Loucy (cell line): ENCODE measurements around the gene SPINT4.

ENCODE experiments used
- H2AFZ ChIP-seq: fragments of 200-600 bp; sonication (generic); 2 replicates; pipeline ENCODE4 v1.6.0; 2016; ENCODE audit warnings: antibody characterized with exemption, mild to moderate bottlenecking, low read length, moderate library complexity
- H3F3A ChIP-seq: fragments of 200-600 bp; 2 replicates; pipeline ENCODE4 v1.6.0; 2016; ENCODE audit warnings: antibody characterized with exemption, low read depth, mild to moderate bottlenecking
- H3K27me3 ChIP-seq: fragments of 200-600 bp; sonication (generic); 2 replicates; pipeline ENCODE4 v1.6.1; 2014; ENCODE audit warnings: low read length, mild to moderate bottlenecking; ENCODE audit not compliant: insufficient read depth, poor library complexity, severe bottlenecking
- H3K36me3 ChIP-seq: fragments of 200-600 bp; sonication (generic); 2 replicates; pipeline ENCODE4 v1.6.1; 2016; ENCODE audit warnings: low read length; ENCODE audit not compliant: insufficient read depth
- H3K4me1 ChIP-seq: fragments of 200-600 bp; sonication (generic); 2 replicates; pipeline ENCODE4 v1.5.1; 2014; ENCODE audit warnings: low read length, mild to moderate bottlenecking; ENCODE audit not compliant: insufficient read depth, poor library complexity, severe bottlenecking
- H3K4me2 ChIP-seq: fragments of 200-600 bp; sonication (generic); 2 replicates; pipeline ENCODE4 v1.6.0; 2014; ENCODE audit warnings: antibody characterized with exemption, low read length, low read depth, mild to moderate bottlenecking; ENCODE audit not compliant: poor library complexity, severe bottlenecking
- H3K4me3 ChIP-seq: fragments of 200-600 bp; sonication (generic); 2 replicates; pipeline ENCODE4 v1.5.1; 2014; ENCODE audit warnings: low read length, mild to moderate bottlenecking, mixed read lengths; ENCODE audit not compliant: poor library complexity, severe bottlenecking
- H3K79me2 ChIP-seq: fragments of 200-600 bp; sonication (generic); 2 replicates; pipeline ENCODE4 v1.6.1; 2014; ENCODE audit warnings: low read length; ENCODE audit not compliant: insufficient read depth
- H3K9ac ChIP-seq: fragments of 200-600 bp; sonication (generic); 2 replicates; pipeline ENCODE4 v1.6.0; 2014; ENCODE audit warnings: mild to moderate bottlenecking, low read depth, low read length, moderate library complexity; ENCODE audit not compliant: poor library complexity, severe bottlenecking
- H3K9me2 ChIP-seq: fragments of 200-600 bp; sonication (generic); replicated peaks from 2 replicates; pipeline ENCODE4 v1.6.1; 2016; ENCODE audit warnings: low read depth, low read length, mixed read lengths
- H3K9me3 ChIP-seq: fragments of 200-600 bp; sonication (generic); 2 replicates; pipeline ENCODE4 v1.6.1; 2014; ENCODE audit warnings: mild to moderate bottlenecking, antibody characterized with exemption, low read length, low read depth; ENCODE audit not compliant: insufficient read depth
- H4K20me1 ChIP-seq: fragments of 200-600 bp; sonication (generic); 2 replicates; pipeline ENCODE4 v1.6.0; 2014; ENCODE audit warnings: antibody characterized with exemption, low read length, mild to moderate bottlenecking; ENCODE audit not compliant: insufficient read depth, poor library complexity, severe bottlenecking
- CTCF ChIP-seq: fragments of 200-600 bp; sonication (generic); conservative IDR thresholded peaks from 2 replicates; pipeline ENCODE4 v1.5.1; 2014; ENCODE audit warnings: mild to moderate bottlenecking, antibody characterized with exemption, low read length
- EZH2phosphoT487 ChIP-seq: fragments of 200-600 bp; IDR thresholded peaks from 2 replicates; pipeline ENCODE4 v1.6.1; 2018; ENCODE audit warnings: antibody characterized with exemption, mild to moderate bottlenecking, moderate library complexity, borderline replicate concordance

SPINT4 gene

GRCh38 chr20:45772693-45773092 lies 50.5 kb downstream of the SPINT4 start:
- TF ChIP-seq EZH2phosphoT487 (no peak), CTCF (no peak)
- Histone ChIP-seq H3F3A (no peaks in the 10 kb centered on the region), H3K27me3 (no peaks in the 10 kb centered on the region), H3K9ac (no peak overlapping the region), H3K4me1 (no peaks in the 10 kb centered on the region), H3K4me2 (no peak overlapping the region), H3K9me2 (no peaks in the 10 kb centered on the region), H4K20me1 (no peaks in the 10 kb centered on the region), H3K4me3 (no peak overlapping the region), H3K36me3 (no peaks in the 10 kb centered on the region), H2AFZ (no peak overlapping the region), H3K79me2 (no peaks in the 10 kb centered on the region), H3K9me3 (no peaks in the 10 kb centered on the region)

- Histone ChIP-seq H3K4me3 (no peak overlapping the region), H3K27me3 (no peaks in the 10 kb centered on the region), H2AFZ (no peak overlapping the region), H3K4me1 (no peaks in the 10 kb centered on the region), H3K9me2 (no peaks in the 10 kb centered on the region), H3K4me2 (no peak overlapping the region), H4K20me1 (no peaks in the 10 kb centered on the region), H3K9me3 (no peaks in the 10 kb centered on the region), H3K9ac (no peak overlapping the region), H3F3A (no peaks in the 10 kb centered on the region), H3K79me2 (no peaks in the 10 kb centered on the region), H3K36me3 (no peaks in the 10 kb centered on the region)
- no peak for TF ChIP-seq CTCF
- no peak for TF ChIP-seq EZH2phosphoT487
Measured at GRCh38 chr20:45774945-45775344, 52.8 kb downstream of the SPINT4 start.

- Histone ChIP-seq H3K79me2 (no peaks in the 10 kb centered on the region), H3K9me3 (no peaks in the 10 kb centered on the region), H3F3A (no peaks in the 10 kb centered on the region), H3K36me3 (no peaks in the 10 kb centered on the region), H3K9me2 (no peaks in the 10 kb centered on the region), H3K27me3 (no peaks in the 10 kb centered on the region), H3K9ac (no peak overlapping the region), H2AFZ (no peak overlapping the region), H3K4me1 (no peaks in the 10 kb centered on the region), H4K20me1 (no peaks in the 10 kb centered on the region), H3K4me2 (no peak overlapping the region), H3K4me3 (no peak overlapping the region)
- no peak for TF ChIP-seq CTCF
Measured at GRCh38 chr20:45775411-45775810, 53.3 kb downstream of the SPINT4 start.
